Stimulated activated CD4-positive, alpha-beta T cell treated with anti-CD3 and anti-CD28 coated beads, Interleukin-4, amount 100 ng/mL, for 1 hour (primary cell): Measurements from ENCODE around the gene HSPB2.
"Not testable (repeated sequence)": the region's sequence is repeated elsewhere in the genome, so short reads cannot be mapped to it uniquely, and the experiment has no call there.

ENCODE experiments used
- DNase-seq: peaks from one replicate; pipeline ENCODE4 v3.0.0-alpha.2; 2020

The HSPB2 gene

DNA sequence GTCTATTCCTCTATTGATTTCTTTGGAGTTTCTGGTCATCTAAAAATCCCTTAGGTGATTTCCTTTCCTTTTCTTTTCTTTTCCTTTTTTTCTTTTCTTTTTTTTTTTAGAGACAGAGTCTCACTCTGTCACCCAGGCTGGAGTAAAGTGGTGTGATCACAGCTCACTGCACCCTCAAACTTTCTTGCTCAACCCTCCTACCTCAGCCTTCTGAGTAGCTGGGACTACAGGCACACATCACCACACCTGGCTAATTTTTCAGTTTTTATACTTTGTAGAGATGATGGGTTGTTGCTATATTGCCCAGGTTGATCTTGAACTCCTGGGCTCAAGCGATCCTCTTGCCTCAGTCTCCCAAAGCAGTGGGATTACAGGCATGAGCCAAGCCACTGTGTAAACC, 4.2 kb downstream of the HSPB2 start:
- no peak for DNase-seq

DNA sequence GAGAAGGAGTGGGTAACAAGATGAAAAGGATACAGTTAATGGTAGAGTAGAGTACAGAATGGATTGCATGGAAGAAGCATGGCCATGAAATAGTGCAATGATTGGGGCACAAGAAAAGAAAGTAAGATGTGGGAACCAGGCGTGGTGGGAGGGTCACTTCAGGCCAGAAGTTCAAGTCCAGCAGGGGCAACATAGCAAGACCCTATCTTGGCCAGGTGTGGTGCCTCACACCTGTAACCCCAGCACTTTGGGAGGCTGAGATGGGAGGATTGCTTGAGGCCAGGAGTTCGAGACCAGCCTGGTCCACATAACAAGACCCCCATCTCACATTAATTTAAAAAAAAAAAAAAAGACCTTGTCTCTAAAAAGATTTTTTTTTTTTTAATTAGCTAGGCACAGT, 4.8 kb downstream of the HSPB2 start:
- DNase-seq: no peak

DNA sequence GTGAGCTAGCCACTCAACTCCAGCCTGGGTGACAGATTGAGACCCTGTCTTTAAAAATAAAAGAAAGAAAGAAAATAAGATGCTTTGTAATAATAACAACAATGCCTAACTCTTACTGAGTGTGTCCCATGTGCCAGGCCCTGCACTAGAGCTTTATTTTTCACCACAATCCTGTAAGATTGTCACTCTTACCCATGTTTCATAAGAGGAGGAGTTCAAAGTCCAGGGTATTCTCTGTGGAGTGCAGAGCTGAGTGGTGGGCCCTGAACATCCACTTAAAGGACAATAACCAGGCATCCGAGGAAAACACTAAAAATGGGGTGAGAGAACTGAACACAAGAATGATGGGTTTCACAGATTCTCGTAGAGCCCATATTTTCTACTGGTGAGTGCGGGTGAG, 5.3 kb downstream of the HSPB2 start:
- no peak for DNase-seq

DNA sequence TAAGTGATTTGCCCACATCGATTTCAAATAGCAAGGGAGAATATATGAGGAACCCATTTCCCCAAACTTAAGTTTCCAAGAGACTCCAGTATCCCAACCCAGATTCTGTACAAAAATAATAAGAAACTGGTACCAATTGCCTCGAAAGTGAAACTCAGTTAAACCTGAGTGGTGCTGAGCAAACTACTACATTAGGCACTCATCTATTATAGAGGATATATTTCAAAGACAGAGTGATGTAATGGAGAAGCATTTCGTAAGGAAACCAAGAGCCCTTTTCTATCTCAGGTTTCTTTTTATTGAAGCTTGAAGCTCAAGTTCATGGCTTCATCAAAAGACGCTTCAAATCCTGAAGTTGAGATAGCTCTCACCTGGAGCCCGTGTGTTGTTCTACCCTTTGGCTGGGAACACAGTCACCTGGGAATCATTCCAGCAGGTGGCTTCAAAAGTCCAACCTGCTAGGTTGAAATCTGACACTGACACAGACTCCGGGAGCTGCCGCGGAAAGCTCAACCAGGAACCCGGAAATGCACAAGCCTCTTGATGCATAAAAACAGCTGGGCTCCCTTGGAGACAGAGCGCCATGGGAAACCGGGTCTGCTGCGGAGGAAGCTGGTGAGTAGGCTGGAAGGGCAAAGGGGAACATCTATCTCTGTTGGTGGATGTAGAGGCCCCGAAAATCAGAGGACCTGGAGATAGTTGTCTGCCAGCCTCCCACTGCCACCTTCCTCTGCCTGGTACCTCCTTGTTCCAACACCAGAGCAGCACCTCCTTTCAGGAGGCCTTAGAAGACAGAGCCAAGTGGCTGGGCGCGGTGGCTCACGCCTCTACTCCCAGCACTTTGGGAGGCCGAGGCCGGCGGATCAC, 6.1 kb downstream of the HSPB2 start, which contains the start of gene C11orf52:
C11orf52 (plus strand) TSS at position 524 of the 867 bp plus-strand sequence; CDS start at position 584, 60 bp downstream.
- no peak for DNase-seq

GRCh38 chr11:111920908-111921307, 8.4 kb downstream of the HSPB2 start:
- no peak for DNase-seq

- DNase-seq: no peak
Measured at GRCh38 chr11:111921541-111922230, 9.2 kb downstream of the HSPB2 start.

DNA sequence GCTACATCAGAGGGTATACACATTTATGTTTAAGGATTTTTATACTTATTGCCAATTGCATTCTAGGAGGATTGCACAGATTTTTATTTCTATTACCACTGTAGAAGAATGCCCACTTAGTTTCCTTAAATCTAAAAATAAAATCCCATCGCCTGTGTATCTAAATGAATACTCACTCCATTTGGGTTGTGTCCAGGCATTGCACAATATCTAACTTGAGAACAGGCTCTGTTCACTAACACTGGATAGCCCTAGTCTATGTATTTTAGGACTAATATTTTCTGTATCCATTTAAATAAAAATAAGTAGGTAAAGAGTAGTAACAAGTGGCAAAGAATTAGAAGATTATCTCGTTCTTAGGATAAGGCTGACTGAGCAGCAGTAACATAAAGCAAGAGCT, 10.3 kb downstream of the HSPB2 start:
- DNase-seq: no peak

DNA sequence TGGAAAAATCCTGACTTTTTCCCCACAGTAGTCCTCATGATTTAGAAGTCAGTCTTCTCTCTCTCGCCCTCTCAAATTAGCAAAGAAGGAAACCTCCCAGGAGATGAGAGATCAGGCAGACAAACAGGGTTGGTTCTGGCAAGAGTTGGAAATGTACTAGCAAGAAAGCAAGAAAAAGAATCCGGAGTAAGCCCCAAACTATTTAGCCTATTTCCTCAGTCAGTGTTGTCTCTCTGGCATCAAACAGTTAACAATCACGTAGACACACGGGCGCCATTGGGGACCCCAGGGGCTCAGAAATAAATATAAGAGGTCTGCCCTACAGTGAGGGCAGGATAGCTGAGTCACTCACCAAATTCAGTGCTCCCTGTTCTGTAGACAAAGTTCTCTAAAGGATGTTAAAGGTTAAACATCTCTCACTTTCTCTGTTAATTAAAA, 10.8 kb downstream of the HSPB2 start:
- no peak for DNase-seq

GRCh38 chr11:111923951-111924350, 11.4 kb downstream of the HSPB2 start:
- no peak for DNase-seq

GRCh38 chr11:111925953-111926352, 13.4 kb downstream of the HSPB2 start:
- DNase-seq: no peak

- DNase-seq: peak; percentile 91
Measured at GRCh38 chr11:111926505-111927391, 14.2 kb downstream of the HSPB2 start.

DNA sequence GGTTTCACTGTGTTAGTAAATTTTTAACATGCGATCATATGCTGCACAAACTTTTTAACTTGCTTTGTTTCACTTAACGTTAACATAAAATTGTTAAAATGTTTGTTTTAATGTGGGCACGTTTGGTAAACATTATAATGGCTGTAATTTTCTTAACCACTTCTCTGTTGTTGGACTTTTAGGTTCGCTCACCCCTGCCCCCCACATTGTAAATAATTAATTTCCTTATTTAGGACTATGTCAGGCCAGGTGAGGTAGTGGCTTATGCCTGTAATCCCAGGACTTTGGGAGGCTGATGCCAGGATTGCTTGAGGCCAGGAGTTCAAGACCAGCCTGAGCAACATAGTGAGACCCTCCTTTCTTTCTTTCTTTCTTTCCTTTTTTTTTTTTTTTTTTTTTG, 17.9 kb downstream of the HSPB2 start:
- no peak for DNase-seq

DNA sequence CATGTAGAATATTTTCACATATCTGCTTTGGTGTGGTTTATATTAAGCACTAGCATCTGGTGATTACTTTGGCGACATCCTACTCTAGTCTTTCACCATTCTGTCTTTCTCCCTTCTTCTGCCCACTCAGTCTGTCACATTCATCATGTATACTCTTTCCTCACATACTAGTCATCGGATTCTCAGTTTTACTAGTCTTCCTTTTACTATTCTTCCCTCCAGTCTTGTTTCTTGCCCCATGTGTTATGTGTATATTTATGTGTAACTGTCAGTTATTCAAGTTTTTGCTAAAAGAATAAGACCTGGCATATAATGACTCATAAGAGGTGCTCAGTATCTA, 20.0 kb downstream of the HSPB2 start:
- DNase-seq: no peak

GRCh38 chr11:111933176-111933575, 20.6 kb downstream of the HSPB2 start:
- not testable (repeated sequence) for DNase-seq

DNA sequence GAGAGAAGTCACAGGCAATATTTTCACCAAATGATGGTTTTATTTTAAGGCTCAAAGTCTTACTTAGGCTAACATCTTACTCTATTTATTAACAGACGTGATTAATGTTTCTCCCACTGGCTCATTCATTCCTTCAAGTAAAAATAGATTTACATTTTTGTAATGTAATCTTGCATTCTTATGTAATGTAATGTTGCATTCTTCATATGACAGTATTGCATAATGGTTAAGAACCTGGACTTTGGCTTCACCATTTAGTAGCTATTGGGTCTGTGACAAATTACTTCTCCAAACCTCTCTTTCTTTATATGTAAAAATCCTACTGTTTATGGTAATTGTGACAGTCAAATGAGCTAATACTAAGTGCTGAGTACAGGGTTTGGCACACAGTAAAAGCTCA, 21.3 kb downstream of the HSPB2 start:
- no peak for DNase-seq

DNA sequence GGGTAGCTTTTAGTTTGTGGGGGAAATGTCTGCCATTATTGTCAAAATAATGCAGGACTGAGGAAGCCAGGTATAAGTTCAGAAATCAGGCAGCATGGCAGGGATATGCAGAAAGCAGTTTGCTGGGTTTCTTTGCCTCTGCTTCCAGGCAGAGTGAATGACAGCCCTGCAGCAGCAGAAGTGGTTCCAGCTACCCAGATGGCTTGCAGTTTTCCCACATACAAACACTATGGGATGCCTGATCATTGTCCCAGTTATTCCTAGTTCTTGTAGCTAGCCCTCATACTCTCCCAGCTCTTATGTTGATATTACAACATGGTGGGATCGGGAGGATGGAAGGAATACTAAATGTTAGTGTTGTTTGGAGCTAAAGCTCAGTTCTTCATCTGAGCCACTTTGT, 21.8 kb downstream of the HSPB2 start:
- DNase-seq: no peak

DNA sequence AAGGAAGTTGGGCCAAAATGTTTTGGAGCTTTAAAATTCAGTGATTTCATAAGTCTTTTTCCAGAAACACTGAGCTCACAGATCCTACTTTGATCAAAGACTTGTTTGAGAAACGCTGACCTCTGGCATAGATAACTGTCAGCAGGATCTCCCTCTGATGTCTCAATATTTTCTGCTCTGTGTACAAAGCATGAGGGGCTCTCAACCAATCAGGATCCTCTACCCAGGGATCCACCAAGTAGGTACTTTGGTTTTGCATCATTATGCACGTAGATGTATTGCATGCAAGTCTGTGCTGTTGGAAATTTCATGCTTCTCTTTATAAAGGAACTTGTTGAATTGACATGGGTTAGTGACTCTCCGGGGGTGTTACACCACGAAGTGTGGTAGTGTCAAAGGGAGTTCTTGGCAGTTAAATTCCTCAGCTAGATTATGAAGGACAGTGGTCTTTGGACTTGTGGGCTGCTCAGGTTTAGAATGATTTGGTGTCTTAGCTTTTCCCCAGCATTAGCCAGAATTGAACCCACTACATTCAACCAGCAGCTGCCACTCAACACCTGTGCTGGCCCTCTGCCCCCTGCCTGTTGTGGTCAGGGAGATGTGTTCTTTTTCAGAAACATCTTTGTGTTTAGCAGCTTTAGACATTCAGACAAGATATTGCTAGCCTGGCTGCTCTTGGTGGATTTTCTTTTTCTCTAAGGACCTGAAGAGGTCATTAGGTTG, 22.9 kb downstream of the HSPB2 start:
- DNase-seq: no peak

DNA sequence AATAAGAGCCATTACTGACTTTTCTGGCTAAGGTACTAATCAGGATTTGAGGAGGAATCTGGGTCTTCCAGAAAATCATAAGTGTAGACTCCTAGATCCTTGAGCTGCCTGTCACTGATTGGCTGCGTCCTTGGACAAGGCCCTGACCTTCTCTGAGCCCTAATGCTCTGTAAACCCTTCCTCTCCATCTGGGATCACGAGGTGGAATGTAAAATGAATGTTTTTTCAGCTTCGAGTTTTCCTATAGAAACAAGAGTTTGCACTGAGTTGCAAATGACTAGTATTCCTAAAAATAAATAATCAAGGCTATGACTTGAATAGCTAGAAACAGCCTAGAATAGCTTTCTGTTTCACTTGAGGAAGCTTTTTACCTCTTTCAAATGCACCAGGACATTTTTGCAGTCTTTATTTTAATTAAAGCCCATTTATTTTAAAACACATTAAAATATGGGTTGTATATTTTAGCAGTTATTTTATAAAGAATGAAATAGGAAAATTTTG, 23.6 kb downstream of the HSPB2 start:
- DNase-seq: no peak

- no peak for DNase-seq
Measured at GRCh38 chr11:111937461-111937769, 24.9 kb downstream of the HSPB2 start.

- DNase-seq: no peak
Measured at GRCh38 chr11:111937844-111938243, 25.3 kb downstream of the HSPB2 start.

- DNase-seq: peak; percentile 25
Measured at GRCh38 chr11:111938687-111939160, 26.2 kb downstream of the HSPB2 start.

GRCh38 chr11:111939836-111940604, 27.5 kb downstream of the HSPB2 start:
- no peak for DNase-seq
